OCI-LY1 (cell line): ENCODE results near the gene DENND1A.

Source experiments
- H2AFZ ChIP-seq: fragments of 200-600 bp; sonication (generic), shearing (Covaris generic); 2 replicates; pipeline ENCODE4 v1.6.0; 2014; ENCODE audit warnings: antibody characterized with exemption, mild to moderate bottlenecking, low read length
- H3F3A ChIP-seq: fragments of 200-600 bp; sonication (generic), shearing (Covaris generic); 2 replicates; pipeline ENCODE4 v1.6.0; 2014; ENCODE audit warnings: mild to moderate bottlenecking, antibody characterized with exemption, low read length, moderate library complexity; ENCODE audit not compliant: insufficient read depth
- H3K27ac ChIP-seq: fragments of 200-600 bp; sonication (generic); 2 replicates; pipeline ENCODE4 v1.5.1; 2014; ENCODE audit warnings: low read length, mixed run types, mild to moderate bottlenecking, low read depth; ENCODE audit not compliant: poor library complexity, severe bottlenecking
- H3K27me3 ChIP-seq: fragments of 200-600 bp; sonication (generic); 2 replicates; pipeline ENCODE4 v1.6.0; 2014; ENCODE audit warnings: antibody characterized with exemption, mild to moderate bottlenecking, low read length, moderate library complexity; ENCODE audit not compliant: insufficient read depth
- H3K36me3 ChIP-seq: fragments of 200-600 bp; sonication (generic); 2 replicates; pipeline ENCODE4 v1.6.1; 2014; ENCODE audit warnings: mild to moderate bottlenecking, antibody characterized with exemption, low read length, moderate library complexity, mixed read lengths; ENCODE audit not compliant: insufficient read depth
- H3K4me1 ChIP-seq: fragments of 200-600 bp; sonication (generic); 2 replicates; pipeline ENCODE4 v1.5.1; 2014; ENCODE audit warnings: mild to moderate bottlenecking, low read length, moderate library complexity; ENCODE audit not compliant: insufficient read depth, severe bottlenecking
- H3K4me2 ChIP-seq: fragments of 200-600 bp; sonication (generic), shearing (Covaris generic); 2 replicates; pipeline ENCODE4 v1.6.1; 2014; ENCODE audit warnings: low read length
- H3K4me3 ChIP-seq: fragments of 200-600 bp; sonication (generic); 2 replicates; pipeline ENCODE4 v1.5.1; 2014; ENCODE audit warnings: low read length, low read depth, mild to moderate bottlenecking, mixed read lengths; ENCODE audit not compliant: poor library complexity, severe bottlenecking
- H3K79me2 ChIP-seq: fragments of 200-600 bp; shearing (Covaris generic); 2 replicates; pipeline ENCODE4 v1.6.1; 2016; ENCODE audit warnings: mixed run types, low read length, mixed read lengths; ENCODE audit not compliant: insufficient read depth
- H3K9ac ChIP-seq: fragments of 200-600 bp; sonication (generic), shearing (Covaris generic); 2 replicates; pipeline ENCODE4 v1.6.1; 2014; ENCODE audit warnings: mild to moderate bottlenecking, low read length, mixed read lengths
- H3K9me2 ChIP-seq: fragments of 200-600 bp; sonication (generic), shearing (Covaris generic); 2 replicates; pipeline ENCODE4 v1.6.1; 2014; ENCODE audit warnings: low read depth, mild to moderate bottlenecking, low read length, mixed read lengths
- H3K9me3 ChIP-seq: fragments of 200-600 bp; shearing (Covaris generic); 2 replicates; pipeline ENCODE4 v1.6.1; 2014; ENCODE audit warnings: low read length, mixed read lengths
- H4K20me1 ChIP-seq: fragments of 200-600 bp; sonication (generic), shearing (Covaris generic); 2 replicates; pipeline ENCODE4 v1.6.0; 2016; ENCODE audit warnings: mild to moderate bottlenecking, low read length; ENCODE audit not compliant: insufficient read depth
- CTCF ChIP-seq: fragments of 200-600 bp; sonication (generic), shearing (Covaris generic); IDR thresholded peaks from 2 replicates; pipeline ENCODE4 v1.5.1; 2017; ENCODE audit warnings: mild to moderate bottlenecking, antibody characterized with exemption, low read length, moderate library complexity, mixed read lengths
- EZH2 ChIP-seq: fragments of 200-600 bp; sonication (generic), shearing (Covaris generic); IDR thresholded peaks from 2 replicates; pipeline ENCODE4 v1.8.0; 2017; ENCODE audit warnings: borderline replicate concordance, mixed run types, mild to moderate bottlenecking, antibody characterized with exemption, low read length, moderate library complexity, mixed read lengths

Gene DENND1A

GRCh38 chr9:123426406-123426805 is 503.5 kb downstream of the DENND1A start:
- Histone ChIP-seq H3F3A (no peaks in the 10 kb centered on the region), H2AFZ (no peak overlapping the region), H3K9ac (no peak overlapping the region), H3K4me2 (no peak overlapping the region), H3K4me1 (peaks cover 11% of the 10 kb centered on the region), H3K9me2 (no peaks in the 10 kb centered on the region), H3K36me3 (no peaks in the 10 kb centered on the region; the same call in 1 of the 2 replicates), H3K27me3 (no peaks in the 10 kb centered on the region), H3K27ac (no peak overlapping the region), H3K4me3 (no peak overlapping the region), H3K9me3 (no peaks in the 10 kb centered on the region), H3K79me2 (no peaks in the 10 kb centered on the region), H4K20me1 (no peaks in the 10 kb centered on the region)
- no peak for TF ChIP-seq EZH2
- TF ChIP-seq CTCF, result peak; percentile 19; the same call in 1 of the 2 replicates

DNA sequence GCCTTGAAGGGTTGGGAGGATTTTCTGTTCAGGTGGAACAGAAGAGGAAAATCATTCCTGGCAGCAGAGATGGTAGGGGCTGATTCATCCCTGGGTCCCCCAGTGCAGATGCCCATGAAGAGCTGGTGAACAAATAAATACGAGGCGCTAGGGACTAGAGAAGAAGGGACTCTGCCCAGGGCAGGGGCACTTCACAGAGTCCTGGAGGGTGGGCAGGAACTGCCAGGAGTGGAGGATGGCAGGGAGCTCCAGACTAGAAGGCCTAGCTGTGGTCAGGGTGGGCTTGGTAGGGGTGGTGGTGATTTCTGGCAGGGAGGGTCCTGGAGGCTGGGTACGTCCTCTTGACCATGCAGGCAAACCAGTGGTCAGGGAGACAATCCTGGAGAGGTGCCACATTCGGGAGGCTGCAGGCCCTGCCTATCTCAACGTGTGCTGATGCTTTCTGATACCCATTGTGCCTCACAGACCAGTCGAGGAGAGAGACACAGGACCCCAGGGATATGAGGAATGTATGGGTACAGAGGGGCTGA is 504.0 kb downstream of the DENND1A start:
- no peaks in the 10 kb centered on the region for H3K9me2 ChIP-seq
- no peaks in the 10 kb centered on the region; the same call in 1 of the 2 replicates for H3K36me3 ChIP-seq
- no peak overlapping the region for H2AFZ ChIP-seq
- no peak for TF ChIP-seq CTCF
- TF ChIP-seq EZH2, result no peak
- no peaks in the 10 kb centered on the region for H3K79me2 ChIP-seq
- H3K4me3 ChIP-seq, result no peak overlapping the region
- no peaks in the 10 kb centered on the region for H3K27me3 ChIP-seq
- H3K27ac ChIP-seq, result no peak overlapping the region
- H3K4me1 ChIP-seq, result peaks cover 11% of the 10 kb centered on the region
- no peak overlapping the region for H3K4me2 ChIP-seq
- H3K9ac ChIP-seq, result no peak overlapping the region
- H3K9me3 ChIP-seq, result no peaks in the 10 kb centered on the region
- no peaks in the 10 kb centered on the region for H3F3A ChIP-seq
- no peaks in the 10 kb centered on the region for H4K20me1 ChIP-seq

GRCh38 chr9:123425261-123425821 is 504.6 kb downstream of the DENND1A start:
- no peaks in the 10 kb centered on the region for H3K79me2 ChIP-seq
- H3F3A ChIP-seq, result no peaks in the 10 kb centered on the region
- no peak for TF ChIP-seq CTCF
- no peak for TF ChIP-seq EZH2
- no peak overlapping the region for H3K9ac ChIP-seq
- H3K36me3 ChIP-seq, result no peaks in the 10 kb centered on the region; the same call in 1 of the 2 replicates
- no peaks in the 10 kb centered on the region for H3K9me3 ChIP-seq
- peaks cover 11% of the 10 kb centered on the region for H3K4me1 ChIP-seq
- H2AFZ ChIP-seq, result no peak overlapping the region
- no peak overlapping the region for H3K27ac ChIP-seq
- no peaks in the 10 kb centered on the region for H3K27me3 ChIP-seq
- H3K4me2 ChIP-seq, result no peak overlapping the region
- no peaks in the 10 kb centered on the region for H3K9me2 ChIP-seq
- no peaks in the 10 kb centered on the region for H4K20me1 ChIP-seq
- H3K4me3 ChIP-seq, result no peak overlapping the region
